Stimulated activated naive CD8-positive, alpha-beta T cell treated with anti-CD3 and anti-CD28 coated beads, Interleukin-15, Interleukin-2, amounts not matched to agents 100 ng/mL and 50 ng/mL, for 24 hours (primary cell): ENCODE data around the gene CYBA.

Experiments
- H3K27ac Mint-ChIP-seq: one replicate; pipeline ENCODE4 v1.8.0; 2021; ENCODE audit warnings: mild to moderate bottlenecking, mixed read lengths
- H3K27me3 Mint-ChIP-seq: one replicate; pipeline ENCODE4 v1.8.0; 2021; ENCODE audit warnings: mixed read lengths
- H3K36me3 Mint-ChIP-seq: one replicate; pipeline ENCODE4 v1.8.0; 2021; ENCODE audit warnings: low read depth, mixed read lengths
- H3K4me1 Mint-ChIP-seq: one replicate; pipeline ENCODE4 v1.8.0; 2021; ENCODE audit warnings: low read depth, mixed read lengths
- H3K4me3 Mint-ChIP-seq: one replicate; pipeline ENCODE4 v1.8.0; 2021; ENCODE audit warnings: mild to moderate bottlenecking, mixed read lengths
- H3K9me3 Mint-ChIP-seq: one replicate; pipeline ENCODE4 v1.8.0; 2021; ENCODE audit warnings: mixed read lengths

Gene CYBA

GRCh38 chr16:88650749-88651275, at the start of gene CYBA:
TSS of gene CYBA (minus strand) at chr16:88651053. CDS start at chr16:88651013, 40 bp downstream.
- Mint-ChIP-seq H3K4me1 (peaks cover 20% of the 10 kb centered on the region), H3K36me3 (peaks cover 14% of the 10 kb centered on the region), H3K27me3 (no peaks in the 10 kb centered on the region), H3K27ac (peak within 1 kb of the TSS; percentile 92), H3K4me3 (peak within 1 kb of the TSS; percentile 88), H3K9me3 (no peaks in the 10 kb centered on the region)

DNA sequence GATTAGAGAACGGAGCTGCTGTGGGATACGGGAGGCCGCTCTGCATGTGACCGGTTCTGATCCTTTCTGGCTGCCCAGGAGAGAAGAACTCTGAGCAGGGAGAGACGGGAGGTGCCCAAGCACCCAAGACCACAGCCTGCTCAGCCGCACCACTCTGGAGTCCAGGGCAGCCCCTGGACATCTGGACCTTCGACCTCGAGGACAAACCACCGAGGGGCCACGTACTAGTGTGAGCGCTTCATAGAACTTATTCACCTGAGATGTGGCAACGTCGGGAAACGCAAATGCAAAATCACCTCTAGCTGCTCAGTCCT, 49.4 kb upstream of the CYBA start:
- peaks cover 13% of the 10 kb centered on the region for H3K36me3 Mint-ChIP-seq
- H3K9me3 Mint-ChIP-seq = no peaks in the 10 kb centered on the region
- H3K4me3 Mint-ChIP-seq = peak overlapping the region; percentile 96
- peaks cover 68% of the 10 kb centered on the region for H3K4me1 Mint-ChIP-seq
- no peaks in the 10 kb centered on the region for H3K27me3 Mint-ChIP-seq
- peak overlapping the region; percentile 94 for H3K27ac Mint-ChIP-seq

GRCh38 chr16:88699180-88699579, 48.3 kb upstream of the CYBA start:
- H3K36me3 Mint-ChIP-seq = peaks cover 13% of the 10 kb centered on the region
- H3K9me3 Mint-ChIP-seq = no peaks in the 10 kb centered on the region
- peaks cover 58% of the 10 kb centered on the region for H3K4me1 Mint-ChIP-seq
- H3K27ac Mint-ChIP-seq = no peak overlapping the region
- no peaks in the 10 kb centered on the region for H3K27me3 Mint-ChIP-seq
- H3K4me3 Mint-ChIP-seq = no peak overlapping the region

DNA sequence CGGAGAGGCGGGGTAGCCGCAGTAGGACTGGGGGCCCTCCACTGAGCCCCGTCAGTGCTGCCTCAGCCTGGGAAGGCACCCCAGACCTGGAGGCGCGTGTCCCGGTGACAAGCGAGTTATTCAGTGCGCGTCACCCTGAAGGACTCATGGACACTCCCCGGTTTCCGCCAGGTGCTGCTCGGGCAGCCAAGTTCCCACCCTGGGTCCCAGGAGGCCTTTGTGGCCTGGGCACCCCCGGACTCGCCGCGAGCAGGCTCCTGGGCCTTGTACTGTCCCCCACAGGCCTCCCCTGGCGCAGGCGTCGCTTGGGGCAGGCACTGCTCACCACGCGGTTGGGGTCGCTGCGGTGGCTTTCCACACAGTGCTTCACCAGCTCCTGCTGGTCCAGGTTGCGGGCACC, 47.8 kb upstream of the CYBA start:
- Mint-ChIP-seq H3K27me3 (no peaks in the 10 kb centered on the region), H3K9me3 (no peaks in the 10 kb centered on the region), H3K36me3 (peaks cover 13% of the 10 kb centered on the region), H3K27ac (no peak overlapping the region), H3K4me3 (no peak overlapping the region), H3K4me1 (peaks cover 53% of the 10 kb centered on the region)

DNA sequence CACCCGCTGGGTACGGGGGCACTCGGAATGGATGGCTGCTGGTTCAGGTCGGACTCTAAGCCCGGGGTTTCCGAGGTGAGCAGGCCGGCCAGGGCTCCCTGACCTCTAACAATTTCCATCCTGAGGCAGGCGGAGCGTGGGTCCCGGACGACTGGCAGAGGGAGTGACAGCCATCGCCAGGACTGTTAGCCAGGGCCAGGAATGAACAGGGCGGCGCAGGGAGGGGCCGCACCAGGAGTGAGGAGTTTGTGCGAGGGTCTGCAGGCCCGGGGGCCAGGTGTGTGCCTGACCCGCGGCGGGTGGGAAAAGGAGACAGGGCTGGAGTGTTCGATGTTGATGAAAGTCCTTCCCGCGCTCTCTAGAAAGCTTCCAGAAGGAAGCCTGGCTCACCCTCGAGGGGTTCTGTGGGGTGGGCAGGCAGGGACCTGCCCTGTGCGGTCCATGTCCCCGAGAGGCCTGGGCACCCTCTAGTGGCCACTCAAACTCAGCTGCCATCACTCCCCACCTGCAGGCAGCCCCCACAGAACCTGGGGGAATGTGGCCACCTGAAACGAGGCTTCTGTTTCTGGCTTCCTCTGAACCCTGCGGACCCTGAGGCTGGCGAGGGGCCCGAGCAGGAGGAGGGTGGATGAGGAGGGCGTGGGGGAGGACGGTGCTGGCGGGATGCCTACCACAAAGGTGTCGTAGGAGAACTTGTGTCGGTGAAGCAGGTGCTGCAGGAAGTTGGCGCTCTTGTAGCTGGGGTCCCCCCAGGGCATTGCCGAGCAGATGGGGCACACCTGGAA, 47.2 kb upstream of the CYBA start:
- no peak overlapping the region for H3K27ac Mint-ChIP-seq

DNA sequence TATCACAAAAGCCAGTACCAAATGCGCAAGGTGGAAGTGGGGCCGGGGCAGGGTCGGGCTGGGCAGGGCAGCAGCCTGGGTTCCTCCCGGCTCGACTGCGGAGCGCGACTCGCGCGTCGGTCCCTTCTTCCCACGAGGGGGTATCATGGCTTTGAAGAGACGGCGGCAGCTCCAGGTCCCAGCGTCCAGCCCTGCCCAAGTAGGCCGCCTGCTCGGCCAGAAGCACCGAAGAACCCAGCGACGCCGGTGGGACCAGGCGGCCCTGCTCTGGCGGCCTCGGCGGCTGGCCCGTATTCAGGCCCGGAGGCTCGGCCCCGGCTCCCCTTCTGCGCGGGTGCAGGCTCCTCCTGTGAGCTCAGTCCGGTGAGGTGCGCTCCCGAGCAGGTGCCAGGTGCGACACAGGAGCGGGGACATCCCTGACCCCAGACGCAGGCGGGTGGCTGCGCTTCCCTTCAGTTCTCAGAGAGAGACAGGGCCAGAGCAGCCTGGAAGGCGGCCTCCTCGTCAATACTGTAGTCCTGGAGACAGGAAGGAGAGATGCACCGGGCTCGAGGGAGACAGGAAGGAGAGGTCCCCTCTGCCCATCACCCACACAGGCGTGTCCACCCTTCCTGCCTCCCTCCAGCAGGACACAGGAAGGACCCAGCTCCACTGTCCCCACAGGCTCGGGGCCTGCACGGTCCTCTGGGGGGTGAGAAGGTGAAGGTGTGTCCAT, 46.4 kb upstream of the CYBA start:
- Mint-ChIP-seq H3K4me1 (peaks cover 48% of the 10 kb centered on the region), H3K27me3 (no peaks in the 10 kb centered on the region), H3K27ac (no peak overlapping the region), H3K9me3 (no peaks in the 10 kb centered on the region), H3K36me3 (peaks cover 5% of the 10 kb centered on the region), H3K4me3 (no peak overlapping the region)

More for the DNA sequence above, 47.2 kb upstream of the CYBA start:
- Mint-ChIP-seq H3K9me3 (no peaks in the 10 kb centered on the region), H3K36me3 (peaks cover 11% of the 10 kb centered on the region), H3K27me3 (no peaks in the 10 kb centered on the region), H3K4me3 (no peak overlapping the region), H3K4me1 (peaks cover 48% of the 10 kb centered on the region)

GRCh38 chr16:88696441-88696840, 45.6 kb upstream of the CYBA start:
- Mint-ChIP-seq H3K27ac (no peak overlapping the region), H3K27me3 (no peaks in the 10 kb centered on the region), H3K36me3 (peaks cover 5% of the 10 kb centered on the region), H3K4me1 (peaks cover 47% of the 10 kb centered on the region), H3K9me3 (no peaks in the 10 kb centered on the region), H3K4me3 (no peak overlapping the region)

GRCh38 chr16:88695753-88696152, 44.9 kb upstream of the CYBA start:
- no peaks in the 10 kb centered on the region for H3K27me3 Mint-ChIP-seq
- H3K9me3 Mint-ChIP-seq = no peaks in the 10 kb centered on the region
- H3K4me1 Mint-ChIP-seq = peaks cover 47% of the 10 kb centered on the region
- H3K36me3 Mint-ChIP-seq = peaks cover 5% of the 10 kb centered on the region
- no peak overlapping the region for H3K27ac Mint-ChIP-seq
- no peak overlapping the region for H3K4me3 Mint-ChIP-seq

- Mint-ChIP-seq H3K9me3 (no peaks in the 10 kb centered on the region), H3K27ac (no peak overlapping the region), H3K27me3 (no peaks in the 10 kb centered on the region), H3K4me3 (no peak overlapping the region), H3K4me1 (peaks cover 46% of the 10 kb centered on the region), H3K36me3 (peaks cover 5% of the 10 kb centered on the region)
These were observed 44.4 kb upstream of the CYBA start for GRCh38 chr16:88695218-88695617.

DNA sequence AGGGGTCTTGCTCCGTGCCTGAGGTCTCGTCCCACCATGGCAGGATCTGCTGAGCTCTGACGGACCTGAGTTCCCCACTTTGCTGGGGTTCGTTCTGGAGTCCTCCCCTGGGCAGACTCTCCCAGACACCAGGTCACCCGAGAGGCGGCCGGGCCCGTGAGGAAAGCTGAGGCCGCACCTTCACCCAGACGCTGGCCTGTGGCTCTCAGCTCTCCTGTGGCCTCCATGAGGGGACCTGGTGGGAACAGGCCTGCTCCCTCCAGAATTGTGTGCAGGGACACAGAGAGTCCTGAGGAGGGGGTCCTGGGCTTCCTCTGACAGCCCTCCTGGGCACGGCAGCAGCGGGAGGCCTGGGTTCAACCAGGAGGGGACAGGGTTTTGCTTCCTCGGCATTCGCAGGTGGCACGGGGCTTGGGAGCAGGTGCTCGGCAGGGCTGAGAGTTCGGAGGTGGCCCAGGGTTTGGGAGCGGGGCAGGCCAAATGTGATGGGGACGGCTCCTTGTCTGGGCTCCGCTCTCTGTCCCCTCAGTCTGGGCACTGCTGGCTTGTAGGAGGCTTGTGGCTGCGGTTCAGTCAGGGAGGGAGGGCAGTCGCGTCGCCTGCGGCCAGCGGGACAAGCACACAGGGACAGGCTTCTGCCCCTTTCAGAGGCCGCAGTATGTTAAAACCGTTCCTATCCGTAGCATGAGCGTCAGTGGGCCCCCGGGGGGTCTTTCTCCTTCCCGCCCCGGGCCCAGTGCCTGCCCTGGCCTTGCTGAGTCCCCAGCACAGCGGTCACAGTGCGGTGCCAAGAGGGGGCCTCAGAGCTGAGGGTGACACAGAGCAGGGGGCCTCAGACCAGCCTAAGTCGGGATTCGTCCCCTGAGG, 43.6 kb upstream of the CYBA start:
- no peaks in the 10 kb centered on the region for H3K9me3 Mint-ChIP-seq
- no peak overlapping the region for H3K27ac Mint-ChIP-seq
- H3K4me3 Mint-ChIP-seq = no peak overlapping the region
- no peaks in the 10 kb centered on the region for H3K27me3 Mint-ChIP-seq
- H3K36me3 Mint-ChIP-seq = no peaks in the 10 kb centered on the region
- peaks cover 38% of the 10 kb centered on the region for H3K4me1 Mint-ChIP-seq

GRCh38 chr16:88693420-88694177, 42.7 kb upstream of the CYBA start:
- Mint-ChIP-seq H3K9me3 (no peaks in the 10 kb centered on the region), H3K4me3 (no peak overlapping the region), H3K27ac (no peak overlapping the region), H3K27me3 (no peaks in the 10 kb centered on the region), H3K36me3 (no peaks in the 10 kb centered on the region), H3K4me1 (peaks cover 37% of the 10 kb centered on the region)

GRCh38 chr16:88692861-88693260, 42.0 kb upstream of the CYBA start:
- Mint-ChIP-seq H3K9me3 (no peaks in the 10 kb centered on the region), H3K4me3 (no peak overlapping the region), H3K27me3 (no peaks in the 10 kb centered on the region), H3K4me1 (peaks cover 30% of the 10 kb centered on the region), H3K36me3 (no peaks in the 10 kb centered on the region), H3K27ac (no peak overlapping the region)

DNA sequence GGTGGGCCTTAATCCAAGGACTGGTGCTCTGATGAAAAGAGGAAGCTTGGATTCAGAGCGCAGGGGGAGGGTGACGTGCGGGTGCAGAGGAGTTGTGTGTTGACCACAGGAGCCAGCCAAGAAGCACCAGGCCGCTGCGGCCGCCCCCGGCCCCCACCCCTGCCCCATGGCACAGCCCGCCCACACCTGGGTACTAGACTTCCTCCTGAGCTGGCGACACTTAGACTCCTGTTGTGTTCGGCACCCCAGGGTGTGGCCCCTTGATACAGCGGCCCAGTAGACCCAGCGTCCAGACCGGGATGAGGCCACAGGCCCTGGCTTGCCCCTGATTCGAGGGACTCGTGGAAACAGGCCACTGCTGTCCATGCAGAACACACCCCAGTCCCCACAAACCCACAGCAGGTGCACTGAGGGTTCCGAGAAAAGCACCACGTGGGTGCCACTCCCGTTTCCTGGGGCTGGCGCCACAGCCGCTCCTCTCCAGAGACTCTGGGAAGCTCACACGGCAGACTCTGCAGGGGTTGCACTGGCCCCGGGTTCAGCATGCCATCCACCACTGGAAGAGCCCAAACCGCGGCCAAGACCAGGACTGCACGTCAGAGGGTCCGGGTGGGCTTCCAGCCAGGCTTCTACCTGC, 41.2 kb upstream of the CYBA start:
- Mint-ChIP-seq H3K9me3 (no peaks in the 10 kb centered on the region), H3K4me1 (peaks cover 26% of the 10 kb centered on the region)

More for the DNA sequence above, 41.2 kb upstream of the CYBA start:
- Mint-ChIP-seq H3K27me3 (no peaks in the 10 kb centered on the region), H3K4me3 (no peak overlapping the region), H3K36me3 (no peaks in the 10 kb centered on the region), H3K27ac (peak overlapping the region; percentile 58)
